ENCODE measurements around the gene TTF1. TPM values are rescaled to one million over a fixed set of nuclear protein-coding genes. Genes with fewer than 3 reads are reported as not detected.

TTF1 gene
- polyA plus RNA-seq, 1 of the 3 experiments (the other 2 are of a cell fraction) = 11.9 TPM

GRCh38 chr9:132447346-132447745 is 40.7 kb upstream of the TTF1 start:
- no peak overlapping the region for H3K4me3 ChIP-seq (ENCODE audit: low read depth in 2 of 2, low read length in 1 of 2)
- TF ChIP-seq CTCF (IDR thresholded peaks at IDR 0.05) (peak; percentile 15; the same call in 1 of the 2 replicates), RXRA (IDR thresholded peaks at IDR 0.05; ENCODE audit: borderline replicate concordance, low read depth) (no peak)
- 95% methylated on average over 16 of the region's 20 CpGs for WGBS (ENCODE audit: low lambda C conversion rate)

GRCh38 chr9:132446887-132447286 is 40.2 kb upstream of the TTF1 start:
- Histone ChIP-seq H3K79me2 (ENCODE audit: insufficient read depth) (no peaks in the 10 kb centered on the region), H3K27ac (ENCODE audit: low read depth in 2 of 2, low read length in 1 of 2) (no peak overlapping the region), H3K4me2 (no peak overlapping the region), H3K9ac (no peak overlapping the region), H3K4me3 (ENCODE audit: low read depth in 2 of 2, low read length in 1 of 2) (no peak overlapping the region), H2AFZ (ENCODE audit: low read depth) (no peak overlapping the region), H3K9me3 (no peaks in the 10 kb centered on the region), H3K9me2 (no peaks in the 10 kb centered on the region), H3F3A (replicated peaks; ENCODE audit: insufficient read depth) (no peaks in the 10 kb centered on the region), H3K27me3 (ENCODE audit: insufficient read depth) (no peaks in the 10 kb centered on the region), H4K20me1 (ENCODE audit: insufficient read depth) (no peaks in the 10 kb centered on the region), H3K4me1 (ENCODE audit: control insufficient read depth in 1 of 2, insufficient read depth in 2 of 2, low read depth in 1 of 2, low read length in 1 of 2) (peaks cover 0 to 8% of the 10 kb centered on the region in 2 experiments; a peak in 1 of 4 replicates), H3K36me3 (replicated peaks in 1 of 2; ENCODE audit: control insufficient read depth in 1 of 2, insufficient read depth in 2 of 2, low read length in 1 of 2) (no peaks in the 10 kb centered on the region)
- DNase-seq = no peak
- 76% methylated on average over 3 of the region's 3 CpGs for WGBS (ENCODE audit: low lambda C conversion rate)
- no peak for TF ChIP-seq MAX (IDR thresholded peaks at IDR 0.05; ENCODE audit: low read depth)
- TF ChIP-seq ZBTB33 (IDR thresholded peaks at IDR 0.05; ENCODE audit: borderline replicate concordance, low read depth) = no peak
- no peak for TF ChIP-seq GABPA (IDR thresholded peaks at IDR 0.05; ENCODE audit: low read depth)
- TF ChIP-seq GATA2 (CRISPR knock-in tag; IDR thresholded peaks at IDR 0.05) = no peak
- no peak for TF ChIP-seq NFIC (IDR thresholded peaks at IDR 0.05; ENCODE audit: borderline replicate concordance)
- TF ChIP-seq USF1 (IDR thresholded peaks at IDR 0.05; ENCODE audit: borderline replicate concordance, low read depth) = no peak
- TF ChIP-seq SMC3 (IDR thresholded peaks at IDR 0.05; ENCODE audit: low read depth, low read length) = no peak
- no peak for TF ChIP-seq RCOR1 (IDR thresholded peaks at IDR 0.05; ENCODE audit: low read length)
- no peak for TF ChIP-seq ELF1 (IDR thresholded peaks at IDR 0.05)
- no peak for TF ChIP-seq POLR2AphosphoS5 (IDR thresholded peaks at IDR 0.05; ENCODE audit: low read depth, low read length)
- TF ChIP-seq RAD21 (IDR thresholded peaks at IDR 0.05; ENCODE audit: low read length) = no peak
- ChIA-PET CTCF (interaction anchor here (0.8 to 3.4 kb wide), 5 partner anchors 8 to 128 kb away, joined by 3 to 12 read pairs (median 3); no protein-coding TSS in a partner anchor), POLR2A (no interaction called here)

More at GRCh38 chr9:132447346-132447745, 40.7 kb upstream of the TTF1 start:
- no peak overlapping the region for H2AFZ ChIP-seq (ENCODE audit: low read depth)
- H3K9me2 ChIP-seq = no peaks in the 10 kb centered on the region
- POLR2A ChIA-PET = no interaction called here
- H3K9ac ChIP-seq = no peak overlapping the region
- peak; percentile 55 for DNase-seq
- H3K4me2 ChIP-seq = no peak overlapping the region
- no peaks in the 10 kb centered on the region for H3K27me3 ChIP-seq (ENCODE audit: insufficient read depth)
- CTCF ChIA-PET = interaction anchor here (0.8 to 3.4 kb wide), 5 partner anchors 8 to 128 kb away, joined by 3 to 12 read pairs (median 3); no protein-coding TSS in a partner anchor
- no peaks in the 10 kb centered on the region for H3K36me3 ChIP-seq (replicated peaks in 1 of 2; ENCODE audit: control insufficient read depth in 1 of 2, insufficient read depth in 2 of 2, low read length in 1 of 2)
- H4K20me1 ChIP-seq (ENCODE audit: insufficient read depth) = no peaks in the 10 kb centered on the region
- no peaks in the 10 kb centered on the region for H3K9me3 ChIP-seq
- H3F3A ChIP-seq (replicated peaks; ENCODE audit: insufficient read depth) = no peaks in the 10 kb centered on the region
- peaks cover 0 to 8% of the 10 kb centered on the region in 2 experiments; a peak in 1 of 4 replicates for H3K4me1 ChIP-seq (ENCODE audit: control insufficient read depth in 1 of 2, insufficient read depth in 2 of 2, low read depth in 1 of 2, low read length in 1 of 2)
- H3K79me2 ChIP-seq (ENCODE audit: insufficient read depth) = no peaks in the 10 kb centered on the region
- no peak overlapping the region for H3K27ac ChIP-seq (ENCODE audit: low read depth in 2 of 2, low read length in 1 of 2)

Data from SK-N-SH (cell line).